ENCODE measurements around the gene SMYD3.

DNA sequence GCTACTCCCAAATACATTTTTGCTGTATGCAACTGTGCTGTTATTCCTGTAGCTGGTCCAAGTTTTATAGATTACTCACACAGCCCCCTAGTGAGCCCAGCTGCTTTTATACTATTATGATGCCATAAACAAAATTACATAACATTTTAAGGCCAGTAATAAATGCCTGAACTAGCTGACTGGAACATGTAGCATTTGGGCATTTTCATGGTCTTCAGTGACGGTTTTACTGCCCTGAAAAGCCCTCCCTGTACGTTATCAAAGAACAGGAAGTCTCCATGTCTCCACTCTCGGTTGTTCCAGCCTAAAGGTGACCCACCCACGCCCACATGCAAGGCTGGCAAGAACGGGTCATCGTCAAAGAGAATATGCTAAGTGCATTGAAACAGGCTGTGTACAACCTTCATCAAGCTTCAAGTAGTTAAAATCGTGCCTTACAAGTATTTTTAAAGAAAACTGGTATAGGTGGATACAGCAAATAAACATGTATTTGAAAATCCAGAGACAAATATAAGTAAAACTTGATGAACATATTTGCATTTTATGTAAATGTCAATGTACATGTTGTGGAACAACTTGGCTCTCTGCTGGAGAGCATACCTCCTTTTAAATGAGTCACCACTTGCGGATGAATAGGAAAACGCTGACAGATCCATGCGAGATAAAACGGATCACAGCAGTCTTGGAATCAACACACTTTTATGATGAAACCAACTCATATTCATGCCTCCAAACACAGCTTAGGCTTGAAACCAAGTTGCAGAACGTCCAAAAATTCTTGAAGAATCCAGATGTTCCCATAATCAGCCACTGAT is 520.5 kb downstream of the SMYD3 start:
- TF ChIP-seq, protein P1, sequence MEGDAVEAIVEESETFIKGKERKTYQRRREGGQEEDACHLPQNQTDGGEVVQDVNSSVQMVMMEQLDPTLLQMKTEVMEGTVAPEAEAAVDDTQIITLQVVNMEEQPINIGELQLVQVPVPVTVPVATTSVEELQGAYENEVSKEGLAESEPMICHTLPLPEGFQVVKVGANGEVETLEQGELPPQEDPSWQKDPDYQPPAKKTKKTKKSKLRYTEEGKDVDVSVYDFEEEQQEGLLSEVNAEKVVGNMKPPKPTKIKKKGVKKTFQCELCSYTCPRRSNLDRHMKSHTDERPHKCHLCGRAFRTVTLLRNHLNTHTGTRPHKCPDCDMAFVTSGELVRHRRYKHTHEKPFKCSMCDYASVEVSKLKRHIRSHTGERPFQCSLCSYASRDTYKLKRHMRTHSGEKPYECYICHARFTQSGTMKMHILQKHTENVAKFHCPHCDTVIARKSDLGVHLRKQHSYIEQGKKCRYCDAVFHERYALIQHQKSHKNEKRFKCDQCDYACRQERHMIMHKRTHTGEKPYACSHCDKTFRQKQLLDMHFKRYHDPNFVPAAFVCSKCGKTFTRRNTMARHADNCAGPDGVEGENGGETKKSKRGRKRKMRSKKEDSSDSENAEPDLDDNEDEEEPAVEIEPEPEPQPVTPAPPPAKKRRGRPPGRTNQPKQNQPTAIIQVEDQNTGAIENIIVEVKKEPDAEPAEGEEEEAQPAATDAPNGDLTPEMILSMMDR (IDR thresholded peaks at IDR 0.05; ENCODE audit: low read depth, low read length, poor library complexity, severe bottlenecking), result no peak
- no peak for TF ChIP-seq EZH2phosphoT487 (IDR thresholded peaks at IDR 0.05; ENCODE audit: borderline replicate concordance, low read length)

All from DOHH2 (cell line).